ENCODE measurements around the gene SPATA20. TPM values are rescaled to one million over a fixed set of nuclear protein-coding genes. Genes with fewer than 3 reads are reported as not detected.

The SPATA20 gene
- total and polyA plus RNA-seq, 2 of the 13 experiments (the other 11 are each of a cell fraction or from before 2014, with no cell fraction given): 36.1 to 64.8 TPM

GRCh38 chr17:50501054-50501453 is 45.9 kb upstream of the SPATA20 start:
- no TSS peak for BruUV-seq (replicated peaks)
- H3K79me2 ChIP-seq (ENCODE audit: insufficient read depth, low read length): no peaks in the 10 kb centered on the region
- FAIRE-seq (peak; percentile 77), DNase-seq (ENCODE audit: low spot score) (peak; percentile 73), ATAC-seq (no peak)
- H3K4me3 ChIP-seq (replicated peaks in 1 of 3; ENCODE audit: insufficient read depth in 1 of 3, low read depth in 2 of 3, low read length in 3 of 3): no peak overlapping the region
- ChIA-PET CTCF (ENCODE audit: low intra/inter-chr PET ratio, low total read pairs) (interaction anchor here (1.9 kb wide), 1 partner anchor 19 kb away, joined by 9 read pairs; no protein-coding TSS in a partner anchor), POLR2A (interaction anchor here (0.7 to 1.9 kb wide), 5 partner anchors 17 to 207 kb away, joined by 3 to 5 read pairs (median 3); partner anchors contain the start of gene XYLT2)
- H3K4me2 ChIP-seq (ENCODE audit: low read depth, low read length): no peak overlapping the region
- no peaks in the 10 kb centered on the region for H3K36me3 ChIP-seq (replicated peaks in 1 of 2; ENCODE audit: control insufficient read depth in 1 of 2, insufficient read depth in 2 of 2, low read length in 2 of 2)
- H3K9me3 ChIP-seq (ENCODE audit: low read length): no peaks in the 10 kb centered on the region
- H3K9ac ChIP-seq (ENCODE audit: insufficient read depth, low read depth, low read length): no peak overlapping the region
- no peak overlapping the region for H3K27ac ChIP-seq (ENCODE audit: extremely low read length, insufficient read depth, low read length)
- no peaks in the 10 kb centered on the region for H4K20me1 ChIP-seq (ENCODE audit: insufficient read depth, low read length)
- in situ Hi-C loops (cut with HindIII; ENCODE audit: extremely low pct_ligation_motif_present, low pct_unique_long_range_greater_than_20kb): no loop called here
- intact Hi-C loops (cut with micrococcal nuclease; ENCODE audit: unreplicated experiment): loop anchor here (1.0 kb wide), 1 partner anchor 19 kb away; no protein-coding TSS in a partner anchor
- H3K27me3 ChIP-seq (ENCODE audit: control insufficient read depth in 1 of 2, insufficient read depth in 2 of 2, low read length in 2 of 2): no peaks in the 10 kb centered on the region; a peak in 4 of 5 replicates
- H2AFZ ChIP-seq (ENCODE audit: low read length): no peak overlapping the region
- 21% methylated on average over 5 of the region's 5 CpGs for WGBS (ENCODE audit: low lambda C conversion rate)
- peaks cover 42% of the 10 kb centered on the region for H3K4me1 ChIP-seq (ENCODE audit: insufficient read depth, low read length)
- no peak for TF ChIP-seq ZNF710 (CRISPR knock-in tag; IDR thresholded peaks at IDR 0.05; ENCODE audit: borderline replicate concordance)
- peak; percentile 48 for TF ChIP-seq CTCF (CRISPR knock-in tag; IDR thresholded peaks at IDR 0.05)
- TF ChIP-seq ZKSCAN1 (IDR thresholded peaks at IDR 0.05; ENCODE audit: low read length): peak; percentile 52; the same call in 1 of the 2 replicates
- TF ChIP-seq ZBTB26 (CRISPR knock-in tag; IDR thresholded peaks at IDR 0.05; ENCODE audit: borderline replicate concordance): 0 out of 2 replicates have a peak, but pooled peaks have one; percentile 62
- no peak for TF ChIP-seq ZBTB10 (CRISPR knock-in tag; IDR thresholded peaks at IDR 0.05; ENCODE audit: borderline replicate concordance)
- TF ChIP-seq RORA (CRISPR knock-in tag; IDR thresholded peaks at IDR 0.05): no peak
- TF ChIP-seq RBAK (CRISPR knock-in tag; IDR thresholded peaks at IDR 0.05): no peak
- no peak for TF ChIP-seq IRX3 (CRISPR knock-in tag; IDR thresholded peaks at IDR 0.05; ENCODE audit: borderline replicate concordance, low read depth)
- 0 out of 4 replicates have a peak, but pooled peaks of 1 of the 2 experiments have one; percentile 16 for TF ChIP-seq NR2F1 (CRISPR knock-in tag; IDR thresholded peaks at IDR 0.05)
- no peak for TF ChIP-seq ZNF276 (CRISPR knock-in tag; IDR thresholded peaks at IDR 0.05; ENCODE audit: low read depth)
- peak; percentile 5; the same call in 1 of the 2 replicates for TF ChIP-seq STAG1 (CRISPR knock-in tag; IDR thresholded peaks at IDR 0.05)
- no peak for TF ChIP-seq KLF15 (CRISPR knock-in tag; IDR thresholded peaks at IDR 0.05; ENCODE audit: borderline replicate concordance)

Data from HepG2 (cell line).